Activated CD8-positive, alpha-beta T cell treated with anti-CD3 and anti-CD28 coated beads for 36 hours (primary cell): Measurements from ENCODE around the gene TAS2R43. TPM values are rescaled to one million over a fixed set of nuclear protein-coding genes. Genes with fewer than 3 reads are reported as not detected.

Source experiments
- ATAC-seq: fragments of 200-7000 bp; cut with Tn5 transposase; one replicate; pipeline ENCODE4 v1.10.0; 2021; ENCODE audit warnings: mild to moderate bottlenecking, moderate library complexity
- CTCF ChIA-PET: fragments of 350-600 bp; sonication (Branson Sonifier 250); formaldehyde crosslinking; loops from one replicate; lab custom pipeline; 2021; ENCODE audit warnings: antibody characterized with exemption; lab: Charles Lee
- POLR2A ChIA-PET: fragments of 350-600 bp; sonication (Branson Sonifier 250); formaldehyde crosslinking; loops from one replicate; lab custom pipeline; 2021; ENCODE audit warnings: antibody characterized with exemption; lab: Charles Lee
- DNase-seq: peaks from one replicate; pipeline ENCODE4 v3.0.0-alpha.2; 2020
- H3K27ac Mint-ChIP-seq: one replicate; pipeline ENCODE4 v1.8.0; 2021; ENCODE audit warnings: mild to moderate bottlenecking, mixed read lengths
- H3K27me3 Mint-ChIP-seq: one replicate; pipeline ENCODE4 v1.8.0; 2021; ENCODE audit warnings: mixed read lengths
- H3K36me3 Mint-ChIP-seq: one replicate; pipeline ENCODE4 v1.8.0; 2021; ENCODE audit warnings: low read depth, mixed read lengths
- H3K4me1 Mint-ChIP-seq: one replicate; pipeline ENCODE4 v1.8.0; 2021; ENCODE audit warnings: low read depth, mixed read lengths
- H3K4me3 Mint-ChIP-seq: one replicate; pipeline ENCODE4 v1.8.0; 2021; ENCODE audit warnings: mild to moderate bottlenecking, moderate library complexity, mixed read lengths
- H3K9me3 Mint-ChIP-seq: one replicate; pipeline ENCODE4 v1.8.0; 2021; ENCODE audit warnings: mixed read lengths
- CTCF ChIP-seq: fragments of 200-600 bp; IDR thresholded peaks from one replicate; pipeline ENCODE4 v1.8.0; 2022; ENCODE audit warnings: antibody characterized with exemption, mild to moderate bottlenecking
- intact Hi-C: fragments of 100-400 bp; cut with micrococcal nuclease; formaldehyde crosslinking; loops from one replicate; pipeline ENCODE4 v1.10.0; 2022
- total RNA-seq, 2 experiments: library from RNA; stranded (reverse); gene quantifications; one replicate each; pipeline ENCODE4 v1.2.3, GENCODE V29; 2021

TAS2R43 gene
- total RNA-seq: under 1 TPM; 0.31 to 0.34 TPM

DNA sequence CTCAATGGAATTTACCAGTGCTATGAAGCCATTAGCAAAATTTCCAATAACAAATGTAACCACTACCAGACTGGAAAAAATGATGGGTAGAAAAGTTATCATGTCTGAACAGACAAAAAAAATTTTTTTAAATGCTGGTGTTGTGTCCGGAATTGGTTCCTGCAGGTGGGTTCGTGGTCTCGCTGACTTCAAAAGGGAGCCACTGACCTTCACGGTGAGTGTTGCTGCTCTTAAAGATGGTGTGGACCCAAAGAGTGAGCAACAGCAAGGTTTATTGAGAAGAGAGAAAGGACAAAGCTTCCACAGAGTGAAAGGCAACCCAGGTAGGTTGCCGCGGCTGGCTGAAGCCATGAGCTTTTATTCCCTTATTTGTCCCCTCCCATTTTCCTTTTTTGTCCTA lies at the start of gene TAS2R43:
Gene TAS2R43 (minus strand): TSS at position 186 of the 400 bp plus-strand sequence. CDS start 84 bp downstream, at position 102.
- CTCF ChIA-PET: no interaction called here
- no peak within 1 kb of the TSS for H3K4me3 Mint-ChIP-seq
- DNase-seq (no peak), ATAC-seq (no peak)
- intact Hi-C loops: no loop called here
- no peak within 1 kb of the TSS for H3K27ac Mint-ChIP-seq
- POLR2A ChIA-PET: no interaction called here
- no peaks in the 10 kb centered on the region for H3K4me1 Mint-ChIP-seq
- H3K9me3 Mint-ChIP-seq: no peaks in the 10 kb centered on the region
- no peak for TF ChIP-seq CTCF
- no peaks in the 10 kb centered on the region for H3K36me3 Mint-ChIP-seq
- H3K27me3 Mint-ChIP-seq: no peaks in the 10 kb centered on the region

DNA sequence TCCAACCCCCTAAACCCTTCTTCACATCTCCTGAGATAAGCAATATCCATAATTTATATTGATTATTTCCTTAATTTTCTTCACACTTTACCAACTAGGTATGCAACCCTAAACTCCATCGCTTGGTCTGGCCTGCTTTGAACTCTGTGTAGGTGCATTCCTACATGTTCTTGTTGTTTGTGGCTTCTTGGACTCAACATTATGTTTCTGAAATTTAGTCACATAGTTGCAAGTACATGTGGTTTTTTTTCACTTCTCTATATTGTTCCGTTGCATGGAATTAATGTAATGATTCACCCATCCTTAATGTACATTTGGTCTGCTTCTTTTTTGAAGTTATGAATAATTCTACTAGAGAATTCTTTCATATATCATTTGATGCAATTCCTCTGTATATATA lies 44.0 kb upstream of the TAS2R43 start:
- H3K27ac Mint-ChIP-seq: no peak overlapping the region
- CTCF ChIA-PET: no interaction called here
- ATAC-seq: no peak
- peaks cover 27% of the 10 kb centered on the region for H3K36me3 Mint-ChIP-seq
- intact Hi-C loops: no loop called here
- H3K4me1 Mint-ChIP-seq: peaks cover 43% of the 10 kb centered on the region
- no peak for TF ChIP-seq CTCF
- no peak for DNase-seq
- POLR2A ChIA-PET: interaction anchor here (1.7 kb wide), 1 partner anchor 36 kb away, joined by 5 read pairs; no protein-coding TSS in a partner anchor
- no peaks in the 10 kb centered on the region for H3K9me3 Mint-ChIP-seq
- no peak overlapping the region for H3K4me3 Mint-ChIP-seq
- H3K27me3 Mint-ChIP-seq: no peaks in the 10 kb centered on the region

GRCh38 chr12:11134305-11134704 lies 42.2 kb upstream of the TAS2R43 start, which contains the start of gene TAS2R30:
Gene TAS2R30 (minus strand): TSS chr12:11134644. CDS start chr12:11134244, 400 bp downstream.
- no peak for TF ChIP-seq CTCF
- Mint-ChIP-seq H3K27me3 (no peaks in the 10 kb centered on the region), H3K36me3 (peaks cover 26% of the 10 kb centered on the region), H3K4me1 (peaks cover 35% of the 10 kb centered on the region), H3K27ac (no peak within 1 kb of the TSS), H3K9me3 (no peaks in the 10 kb centered on the region), H3K4me3 (no peak within 1 kb of the TSS)
- ATAC-seq: no peak
- POLR2A ChIA-PET: no interaction called here
- no peak for DNase-seq
- intact Hi-C loops: no loop called here
- CTCF ChIA-PET: no interaction called here

DNA sequence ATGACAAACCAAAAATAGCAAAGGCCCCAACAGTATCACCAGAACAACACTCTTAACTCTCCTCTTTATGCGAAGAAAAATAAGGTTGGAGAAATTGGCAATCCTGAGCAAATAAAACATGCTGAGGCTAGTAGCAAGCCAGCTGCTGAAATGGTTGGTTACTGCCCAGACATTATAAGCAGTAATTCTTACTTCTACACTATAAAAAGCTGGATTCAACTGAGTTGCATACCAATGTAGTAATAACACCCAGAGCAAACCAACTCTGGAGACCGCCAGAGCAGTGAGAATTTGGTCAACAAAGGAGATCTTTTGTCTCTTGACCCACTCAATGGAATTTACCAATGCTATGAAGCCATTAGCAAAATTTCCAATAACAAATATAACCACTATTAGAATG lies 41.7 kb upstream of the TAS2R43 start:
- Mint-ChIP-seq H3K27me3 (no peaks in the 10 kb centered on the region), H3K9me3 (peaks cover 2% of the 10 kb centered on the region), H3K4me1 (peaks cover 35% of the 10 kb centered on the region), H3K36me3 (peaks cover 31% of the 10 kb centered on the region), H3K27ac (no peak overlapping the region), H3K4me3 (no peak overlapping the region)
- CTCF ChIA-PET: no interaction called here
- no peak for TF ChIP-seq CTCF
- POLR2A ChIA-PET: no interaction called here
- intact Hi-C loops: no loop called here
- no peak for ATAC-seq
- DNase-seq: no peak

- ATAC-seq (no peak), DNase-seq (no peak)
- H3K4me1 Mint-ChIP-seq: peaks cover 35% of the 10 kb centered on the region
- H3K27me3 Mint-ChIP-seq: no peaks in the 10 kb centered on the region
- H3K9me3 Mint-ChIP-seq: peaks cover 3% of the 10 kb centered on the region
- ChIA-PET POLR2A (no interaction called here), CTCF (interaction anchor here (1.2 kb wide), 1 partner anchor 10 kb away, joined by 3 read pairs; no protein-coding TSS in a partner anchor)
- H3K36me3 Mint-ChIP-seq: peaks cover 38% of the 10 kb centered on the region
- no peak overlapping the region for H3K4me3 Mint-ChIP-seq
- intact Hi-C loops: no loop called here
- no peak overlapping the region for H3K27ac Mint-ChIP-seq
- no peak for TF ChIP-seq CTCF
Measured at GRCh38 chr12:11133162-11133561, 41.0 kb upstream of the TAS2R43 start.
